Vagina (tissue), 2 donors: Measurements from ENCODE around the gene TTC23.

Source experiments
- POLR2A ChIP-seq, 2 donors: fragments of 450-650 bp; IDR thresholded peaks; one replicate each; pipeline ENCODE4 v1.6.1; 2017; ENCODE audit warnings: antibody characterized with exemption in 2 of 2, mild to moderate bottlenecking in 2 of 2, moderate library complexity in 2 of 2
- TF ChIP-seq, protein P1 (sequence below), 3 experiments: fragments of 450-650 bp in 2 of 3; fragments of 200-600 bp in 1 of 3; sonication (generic) in 1 of 3; IDR thresholded peaks; one replicate each; pipeline ENCODE4 v1.5.1; 2017 to 2019; ENCODE audit warnings: antibody characterized with exemption in 3 of 3, mild to moderate bottlenecking in 2 of 3, moderate library complexity in 2 of 3

DNA sequence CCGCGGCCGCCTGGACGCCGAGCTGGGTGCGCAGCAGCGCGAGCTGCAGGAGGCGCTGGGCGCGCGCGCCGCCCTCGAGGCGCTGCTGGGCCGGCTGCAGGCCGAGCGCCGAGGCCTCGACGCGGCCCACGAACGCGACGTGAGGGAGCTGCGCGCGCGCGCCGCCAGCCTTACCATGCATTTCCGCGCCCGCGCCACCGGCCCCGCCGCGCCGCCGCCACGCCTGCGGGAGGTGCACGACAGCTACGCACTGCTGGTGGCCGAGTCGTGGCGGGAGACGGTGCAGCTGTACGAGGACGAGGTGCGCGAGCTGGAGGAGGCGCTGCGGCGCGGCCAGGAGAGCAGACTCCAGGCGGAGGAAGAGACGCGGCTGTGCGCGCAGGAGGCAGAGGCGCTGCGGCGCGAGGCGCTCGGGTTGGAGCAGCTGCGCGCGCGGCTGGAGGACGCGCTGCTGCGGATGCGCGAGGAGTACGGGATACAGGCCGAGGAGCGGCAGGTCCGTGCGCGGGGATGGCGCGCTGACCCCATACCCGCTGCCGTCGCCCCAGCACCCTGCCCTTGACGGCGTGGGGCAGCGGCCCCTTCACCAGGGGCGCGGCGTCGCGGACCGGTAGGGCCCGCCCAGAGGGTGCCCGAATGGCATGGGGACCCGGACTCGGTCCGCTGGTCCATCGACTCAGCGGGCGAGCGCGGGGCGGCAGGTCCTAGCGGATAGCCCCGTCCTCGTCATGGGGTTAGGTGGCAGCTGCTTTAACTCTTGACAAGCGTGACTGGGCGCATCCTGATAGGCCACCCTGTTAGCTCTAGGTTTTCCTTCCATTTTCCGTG, 143.7 kb downstream of the TTC23 start:
- TF ChIP-seq, protein P1, sequence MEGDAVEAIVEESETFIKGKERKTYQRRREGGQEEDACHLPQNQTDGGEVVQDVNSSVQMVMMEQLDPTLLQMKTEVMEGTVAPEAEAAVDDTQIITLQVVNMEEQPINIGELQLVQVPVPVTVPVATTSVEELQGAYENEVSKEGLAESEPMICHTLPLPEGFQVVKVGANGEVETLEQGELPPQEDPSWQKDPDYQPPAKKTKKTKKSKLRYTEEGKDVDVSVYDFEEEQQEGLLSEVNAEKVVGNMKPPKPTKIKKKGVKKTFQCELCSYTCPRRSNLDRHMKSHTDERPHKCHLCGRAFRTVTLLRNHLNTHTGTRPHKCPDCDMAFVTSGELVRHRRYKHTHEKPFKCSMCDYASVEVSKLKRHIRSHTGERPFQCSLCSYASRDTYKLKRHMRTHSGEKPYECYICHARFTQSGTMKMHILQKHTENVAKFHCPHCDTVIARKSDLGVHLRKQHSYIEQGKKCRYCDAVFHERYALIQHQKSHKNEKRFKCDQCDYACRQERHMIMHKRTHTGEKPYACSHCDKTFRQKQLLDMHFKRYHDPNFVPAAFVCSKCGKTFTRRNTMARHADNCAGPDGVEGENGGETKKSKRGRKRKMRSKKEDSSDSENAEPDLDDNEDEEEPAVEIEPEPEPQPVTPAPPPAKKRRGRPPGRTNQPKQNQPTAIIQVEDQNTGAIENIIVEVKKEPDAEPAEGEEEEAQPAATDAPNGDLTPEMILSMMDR (IDR thresholded peaks at IDR 0.05) = no peak
- no peak for TF ChIP-seq POLR2A (IDR thresholded peaks at IDR 0.05)
